GM12875 (cell line): ENCODE data around the gene PA2G4.

ENCODE experiments used
- H3K4me3 ChIP-seq: one replicate; pipeline ENCODE4 v1.5.1; 2011; ENCODE audit warnings: low read depth, low read length, control low read depth
- CTCF ChIP-seq: IDR thresholded peaks from 2 replicates; pipeline ENCODE4 v1.5.1; 2011; ENCODE audit warnings: low read depth, mild to moderate bottlenecking, control low read depth, inconsistent platforms, low read length, moderate library complexity, borderline replicate concordance; ENCODE audit not compliant: insufficient read depth

The PA2G4 gene

GRCh38 chr12:56084958-56085543 is 19.3 kb upstream of the PA2G4 start:
- no peak overlapping the region for H3K4me3 ChIP-seq
- TF ChIP-seq CTCF: peak; percentile 71

GRCh38 chr12:56086096-56086495 is 18.3 kb upstream of the PA2G4 start:
- no peak overlapping the region for H3K4me3 ChIP-seq
- TF ChIP-seq CTCF: no peak

GRCh38 chr12:56086608-56087007 is 17.8 kb upstream of the PA2G4 start:
- no peak overlapping the region for H3K4me3 ChIP-seq
- no peak for TF ChIP-seq CTCF

GRCh38 chr12:56087220-56087619 is 17.1 kb upstream of the PA2G4 start:
- no peak for TF ChIP-seq CTCF
- H3K4me3 ChIP-seq: no peak overlapping the region

GRCh38 chr12:56097738-56098137 is 6.6 kb upstream of the PA2G4 start:
- no peak overlapping the region for H3K4me3 ChIP-seq
- TF ChIP-seq CTCF: no peak

- no peak overlapping the region for H3K4me3 ChIP-seq
- no peak for TF ChIP-seq CTCF
These were observed 5.8 kb upstream of the PA2G4 start for GRCh38 chr12:56098592-56098991.

GRCh38 chr12:56099787-56100186 is 4.6 kb upstream of the PA2G4 start:
- no peak for TF ChIP-seq CTCF
- H3K4me3 ChIP-seq: no peak overlapping the region
